ENCODE results near the gene TSPOAP1. TPM values are rescaled to one million over a fixed set of nuclear protein-coding genes. Genes with fewer than 3 reads are reported as not detected.

Gene TSPOAP1
- total and polyA plus RNA-seq, 10 of the 15 experiments (the other 5 are each of a cell fraction or from before 2014, with no cell fraction given) = 0.58 to 16.4 (median 4.2) TPM; not detected in 1

- no peak for TF ChIP-seq PML (IDR thresholded peaks at IDR 0.05; ENCODE audit: low read length)
- TF ChIP-seq PAX5 (IDR thresholded peaks at IDR 0.05; ENCODE audit: borderline replicate concordance, low read depth, low read length) = no peak
- TF ChIP-seq SRF (IDR thresholded peaks at IDR 0.05; ENCODE audit: low read depth in 2 of 2, low read length in 2 of 2) = no peak
- no peak for TF ChIP-seq TBL1XR1 (IDR thresholded peaks at IDR 0.05; ENCODE audit: low read depth, low read length)
- no peak for TF ChIP-seq HDAC2 (IDR thresholded peaks at IDR 0.05)
- 0 out of 2 replicates have a peak, but pooled peaks have one; percentile 20 for TF ChIP-seq SMARCA5 (IDR thresholded peaks at IDR 0.05)
Observed at GRCh38 chr17:58324409-58325288, 3.9 kb downstream of the TSPOAP1 start (continued).

- DNase-seq (ENCODE audit: low read depth, low spot score) = no peak
- CTCF ChIA-PET = interaction anchor here (2.7 kb wide), 1 partner anchor 20 kb away, joined by 15 read pairs; no protein-coding TSS in a partner anchor
Observed at GRCh38 chr17:58324056-58324408, 4.6 kb downstream of the TSPOAP1 start.

More at GRCh38 chr17:58324056-58324408, 4.6 kb downstream of the TSPOAP1 start:
- Histone ChIP-seq H2AFZ (ENCODE audit: control insufficient read depth, low read depth, low read length) (no peak overlapping the region), H3K79me2 (ENCODE audit: control insufficient read depth, insufficient read depth, low read length) (peaks cover 10% of the 10 kb centered on the region), H3K9me3 (replicated peaks; ENCODE audit: control insufficient read depth, insufficient read depth, low read length) (no peaks in the 10 kb centered on the region), H4K20me1 (ENCODE audit: control insufficient read depth, insufficient read depth) (no peaks in the 10 kb centered on the region), H3K4me3 (no peak overlapping the region), H3K9ac (ENCODE audit: control insufficient read depth, insufficient read depth, low read length) (no peak overlapping the region), H3K4me1 (ENCODE audit: control insufficient read depth, insufficient read depth, low read length) (peaks cover 16% of the 10 kb centered on the region), H3K27me3 (replicated peaks in 1 of 2; ENCODE audit: control insufficient read depth in 2 of 2, insufficient read depth in 2 of 2, low read length in 1 of 2) (no peaks in the 10 kb centered on the region; a peak in 1 of 4 replicates), H3K36me3 (ENCODE audit: control insufficient read depth in 2 of 2, insufficient read depth in 2 of 2, low read length in 1 of 2) (peaks cover 0 to 2% of the 10 kb centered on the region in 2 experiments; a peak in 1 of 4 replicates), H3K4me2 (ENCODE audit: control insufficient read depth, insufficient read depth) (no peak overlapping the region), H3K27ac (ENCODE audit: control insufficient read depth, insufficient read depth) (no peak overlapping the region)
- FAIRE-seq (no peak), ATAC-seq (no peak)
- 59% methylated on average over 13 of the region's 13 CpGs for WGBS (ENCODE audit: insufficient coverage, insufficient replicate concordance, low lambda C conversion rate, missing lambda C conversion rate)
- POLR2A ChIA-PET = interaction anchor here (4.8 to 8.4 kb wide), 2 partner anchors 15 to 21 kb away, joined by 40 to 77 read pairs; no protein-coding TSS in a partner anchor
- in situ Hi-C loops (cut with MboI) (no loop called here), intact Hi-C loops (cut with micrococcal nuclease; ENCODE audit: unreplicated experiment) (no loop called here)
- TF ChIP-seq NR2F1 (conservative IDR thresholded peaks at IDR 0.05) (no peak), MEF2B (IDR thresholded peaks at IDR 0.05; ENCODE audit: partially characterized antibody, poor library complexity, severe bottlenecking) (peak; percentile 5)
- BruUV-seq (replicated peaks) = no TSS peak
- RAD21 ChIA-PET (ENCODE audit: unreplicated experiment) = interaction anchor here (1.0 to 10.9 kb wide), 2 partner anchors 19 to 94 kb away, joined by 3 to 227 read pairs; partner anchors contain the start of gene RNF43
- SMC1A ChIA-PET (ENCODE audit: uncharacterized antibody, unreplicated experiment) = interaction anchor here (12.9 kb wide), 1 partner anchor 20 kb away, joined by 249 read pairs; no protein-coding TSS in a partner anchor

All from GM12878 (cell line).